C4-2B (cell line): Measurements from ENCODE around the gene NR6A1.

Source experiments
- H3K27ac ChIP-seq: fragments of 450-650 bp; 2 replicates; pipeline ENCODE4 v1.5.1; 2017
- CTCF ChIP-seq: fragments of 450-650 bp; conservative IDR thresholded peaks from 2 replicates; pipeline ENCODE4 v1.5.1; 2017; ENCODE audit warnings: mild to moderate bottlenecking
- ZFX ChIP-seq: fragments of 450-650 bp; IDR thresholded peaks from 2 replicates; pipeline ENCODE4 v1.6.1; 2017

The NR6A1 gene

DNA sequence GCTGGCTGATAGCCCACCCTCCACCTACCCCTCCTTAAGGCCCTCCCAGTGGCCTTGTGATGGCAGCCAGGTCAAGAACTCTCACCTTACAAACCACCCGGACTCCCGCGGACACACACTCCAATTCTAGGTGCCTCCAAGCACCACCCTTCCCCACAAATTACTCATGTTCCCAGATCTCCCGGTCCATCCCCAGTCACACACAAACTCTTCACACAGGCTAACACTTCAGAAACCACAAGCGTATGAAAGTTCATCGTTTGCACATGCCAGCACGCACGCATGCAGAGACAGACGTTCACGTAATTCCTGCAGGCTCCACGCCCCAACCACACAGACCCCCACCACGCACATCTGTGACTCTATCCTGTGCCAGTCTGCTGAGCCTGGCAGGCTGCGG is 281.9 kb downstream of the NR6A1 start:
- TF ChIP-seq CTCF (no peak), ZFX (no peak)
- no peak overlapping the region for H3K27ac ChIP-seq

DNA sequence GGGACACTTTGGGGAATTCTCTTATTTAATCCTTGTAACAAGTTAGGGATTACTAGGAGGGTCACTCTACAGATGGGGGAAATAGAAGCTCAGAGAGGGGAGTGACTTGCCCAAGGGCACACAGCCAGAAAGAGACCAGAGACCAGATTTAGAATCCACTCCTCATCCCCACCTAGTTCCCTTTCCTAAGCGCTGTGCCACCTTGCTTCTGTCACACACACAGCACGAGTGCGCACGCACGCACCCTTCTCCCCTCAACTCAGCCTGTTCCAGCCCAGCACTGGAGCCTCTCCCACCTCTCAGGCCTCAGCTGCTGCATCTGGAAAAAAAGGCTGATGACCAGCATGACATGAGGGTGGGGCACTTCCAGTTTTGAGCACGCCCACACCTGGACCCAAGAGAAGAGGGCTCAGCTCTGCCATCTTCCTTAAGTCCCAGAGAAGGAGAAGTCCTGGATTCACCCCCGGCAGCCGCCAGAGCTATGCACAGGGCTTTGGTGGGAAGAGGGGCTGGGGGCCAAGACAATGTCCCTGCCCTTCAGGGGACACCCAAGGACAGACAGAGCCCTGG is 282.4 kb downstream of the NR6A1 start:
- TF ChIP-seq CTCF (no peak), ZFX (no peak)
- H3K27ac ChIP-seq = no peak overlapping the region

GRCh38 chr9:124487260-124488182 is 283.6 kb downstream of the NR6A1 start:
- TF ChIP-seq ZFX = no peak
- no peak for TF ChIP-seq CTCF

GRCh38 chr9:124486778-124487259 is 284.3 kb downstream of the NR6A1 start:
- TF ChIP-seq CTCF (no peak), ZFX (no peak)
- H3K27ac ChIP-seq = no peak overlapping the region

More at GRCh38 chr9:124487260-124488182, 283.6 kb downstream of the NR6A1 start:
- no peak overlapping the region for H3K27ac ChIP-seq

DNA sequence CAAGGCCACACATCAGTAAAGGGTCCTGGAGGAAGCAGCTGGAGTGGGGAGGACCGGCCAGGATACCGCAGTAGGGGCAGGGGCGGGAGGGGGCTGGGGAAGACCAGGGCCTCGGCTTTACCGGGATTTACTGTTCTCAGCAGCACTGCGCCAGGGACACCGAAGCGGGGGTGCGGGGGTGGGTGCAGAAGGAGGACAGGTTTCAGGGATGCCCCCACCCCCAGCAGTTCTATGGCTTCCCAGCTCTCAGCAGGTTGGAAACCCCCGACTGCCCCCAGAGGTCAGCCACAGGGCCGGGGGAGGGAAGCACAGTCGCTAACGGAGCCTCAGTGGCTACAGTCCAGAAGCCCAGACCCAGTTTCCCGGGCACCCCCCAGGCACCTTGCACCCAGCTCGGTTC is 285.2 kb downstream of the NR6A1 start:
- no peak overlapping the region for H3K27ac ChIP-seq
- TF ChIP-seq CTCF (no peak), ZFX (no peak)

DNA sequence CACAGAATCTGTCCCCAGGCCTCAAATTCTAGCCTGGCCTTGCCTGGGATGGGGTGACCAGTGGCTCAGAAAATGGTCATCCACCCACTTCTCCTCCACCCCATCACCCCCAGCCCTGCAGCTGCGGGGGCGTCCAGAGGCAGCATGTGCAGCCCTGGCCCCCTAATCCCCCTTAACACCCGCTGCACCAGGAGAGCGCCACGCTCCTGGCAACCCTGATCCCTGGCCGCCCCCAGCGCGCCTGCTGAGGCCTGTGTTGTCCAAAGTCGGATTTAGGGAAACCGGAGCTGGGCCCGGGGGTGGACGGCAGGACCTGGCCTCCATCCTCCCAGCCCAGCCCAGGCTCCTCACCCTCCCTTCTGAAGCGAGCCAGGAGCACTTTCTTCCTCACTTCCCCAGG is 285.9 kb downstream of the NR6A1 start:
- H3K27ac ChIP-seq = no peak overlapping the region
- TF ChIP-seq CTCF (no peak), ZFX (no peak)

DNA sequence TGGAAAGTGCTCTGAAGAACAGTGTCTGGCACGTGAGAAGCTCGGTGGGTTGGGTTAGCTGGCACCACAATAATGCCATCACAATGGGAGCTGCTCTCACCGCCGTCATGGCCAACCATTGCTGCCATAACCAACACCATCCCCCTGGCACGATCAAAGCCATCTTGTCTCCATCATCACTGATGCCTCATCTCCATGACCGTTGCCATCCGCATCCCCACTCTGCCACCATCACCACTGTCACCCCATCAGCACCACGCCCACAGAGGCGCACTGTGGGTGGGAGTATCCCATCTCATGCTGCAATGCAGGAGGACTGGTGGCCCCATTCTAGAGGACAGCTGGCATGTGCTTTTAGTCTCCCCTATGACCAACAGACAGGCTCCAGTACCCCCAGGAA is 287.6 kb downstream of the NR6A1 start:
- H3K27ac ChIP-seq = no peak overlapping the region
- no peak for TF ChIP-seq CTCF
- TF ChIP-seq ZFX = no peak
